Stimulated activated CD4-positive, alpha-beta T cell treated with anti-CD3 and anti-CD28 coated beads, Interleukin-12 subunit alpha, Interleukin-12 subunit beta, amount 100 ng/mL, for 4 hours (primary cell): ENCODE data around the gene ADAMTS7.
"Not testable (repeated sequence)": the region's sequence is repeated elsewhere in the genome, so short reads cannot be mapped to it uniquely, and the experiment has no call there.

Experiments
- DNase-seq: peaks from one replicate; pipeline ENCODE4 v3.0.0-alpha.2; 2020

The ADAMTS7 gene

DNA sequence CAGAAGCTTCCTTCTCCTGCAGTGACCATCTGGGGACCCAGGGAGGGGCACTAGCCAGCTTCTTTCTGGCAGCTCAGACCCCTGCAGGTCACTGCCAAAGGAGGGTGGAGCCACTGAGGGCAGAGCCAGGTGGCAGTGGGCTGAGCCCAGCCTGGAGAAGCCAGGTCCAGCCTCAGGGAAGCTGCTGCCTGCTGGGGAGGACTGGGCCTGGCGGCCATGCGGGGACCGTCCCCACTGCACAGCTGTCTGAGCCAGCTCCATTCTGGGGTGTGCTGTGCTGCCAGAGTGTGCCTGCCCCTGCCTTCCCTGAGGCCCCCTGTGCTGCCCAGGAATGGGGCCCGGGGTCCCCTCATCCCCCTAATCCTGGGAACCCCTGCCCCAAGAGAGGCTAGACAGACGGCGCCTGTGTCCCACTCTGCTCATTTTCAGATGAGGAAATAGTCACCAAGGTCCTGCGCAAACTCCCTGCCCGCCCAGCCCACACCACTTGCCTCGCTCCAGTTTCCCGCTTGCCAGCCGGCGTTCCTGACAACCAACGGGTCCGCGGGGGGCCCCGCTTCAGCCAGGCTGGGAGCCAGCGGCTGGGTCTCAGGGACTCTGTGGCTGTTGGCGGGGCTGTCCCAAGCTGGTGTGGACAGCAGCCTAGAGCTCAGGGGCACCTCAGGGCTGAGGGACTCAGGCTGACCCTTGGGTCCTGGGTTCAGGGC lies 46.0 kb downstream of the ADAMTS7 start:
- not testable (repeated sequence) for DNase-seq

DNA sequence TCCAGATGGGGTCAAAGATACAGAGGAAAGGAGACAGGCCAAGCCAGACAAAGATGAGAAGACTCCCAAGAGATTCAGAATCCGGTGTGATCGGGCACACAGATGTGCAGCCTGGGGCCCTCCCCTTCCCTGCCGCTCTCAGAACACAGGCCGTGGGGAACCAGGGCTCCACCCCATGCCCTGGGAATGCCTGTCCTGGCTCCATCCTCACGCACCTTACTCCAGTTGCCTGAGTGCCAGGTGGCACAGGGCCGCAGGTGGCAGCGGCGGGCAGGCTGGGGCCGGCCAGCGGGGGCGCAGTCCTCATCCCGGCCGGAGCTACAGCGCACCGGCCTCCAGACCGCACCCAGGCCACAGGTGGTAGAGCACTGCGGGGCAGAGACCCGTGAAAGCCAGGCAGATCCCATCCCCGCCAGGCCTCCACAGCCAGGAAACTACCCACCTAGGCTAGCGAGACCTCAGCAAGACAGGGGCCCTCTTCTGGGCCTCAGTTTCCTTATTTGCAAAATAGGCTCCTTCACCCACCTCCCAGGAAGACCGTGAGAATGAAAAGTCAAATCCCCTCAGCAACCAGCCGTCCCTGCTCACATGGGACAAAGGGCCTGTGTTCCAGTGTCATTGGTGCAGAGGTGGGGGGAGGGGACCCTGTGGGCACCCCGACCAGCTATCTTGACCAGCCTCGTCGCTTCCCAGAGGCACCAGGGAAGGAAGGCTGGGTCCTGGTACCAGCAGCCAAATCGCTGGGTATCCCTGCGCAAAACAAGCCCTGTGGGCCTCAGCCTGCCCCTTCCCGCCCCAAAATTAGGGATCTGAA lies 46.7 kb downstream of the ADAMTS7 start:
- not testable (repeated sequence) for DNase-seq

- DNase-seq: no peak
Observed at GRCh38 chr15:78763796-78764241, 47.4 kb downstream of the ADAMTS7 start.

DNA sequence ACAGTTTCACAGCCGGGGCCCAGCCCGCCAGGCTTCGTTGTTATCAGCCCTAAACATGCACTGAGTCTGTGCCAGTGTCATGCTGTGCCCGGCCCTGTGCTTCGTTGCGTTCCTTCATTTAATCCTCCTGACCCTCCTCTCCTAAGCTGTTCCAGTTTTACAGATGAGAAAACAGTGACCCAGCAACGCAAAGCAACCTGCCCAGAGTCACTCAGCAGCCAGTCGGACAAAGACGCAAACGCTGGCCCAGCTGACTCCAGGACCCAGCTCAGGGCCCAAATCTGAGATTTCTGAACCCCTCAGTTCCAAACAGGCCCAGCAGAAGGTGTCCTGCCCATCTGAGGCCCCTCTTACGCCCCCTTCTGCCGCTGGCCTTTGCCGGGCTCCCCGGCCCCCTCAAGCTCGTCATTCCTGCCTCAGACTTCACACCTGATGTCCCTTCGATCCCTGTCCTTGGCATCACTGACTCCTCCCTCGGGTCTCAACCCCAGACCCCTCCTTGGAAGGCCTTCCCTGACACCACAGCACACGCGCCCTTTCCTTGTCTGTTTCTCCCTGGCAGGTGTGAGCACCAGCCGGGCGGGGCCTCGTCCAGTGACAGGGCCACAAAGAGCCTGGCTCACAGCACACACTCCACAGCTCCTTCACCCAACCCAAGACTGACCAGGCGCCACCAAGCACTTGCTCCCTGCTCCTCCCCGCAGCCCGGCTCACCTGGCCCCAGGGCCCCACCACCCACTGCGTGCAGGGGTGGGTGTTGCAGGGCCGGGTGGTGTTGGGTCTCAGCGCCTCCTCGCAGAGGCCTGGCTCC lies 48.1 kb downstream of the ADAMTS7 start:
- no peak for DNase-seq

DNA sequence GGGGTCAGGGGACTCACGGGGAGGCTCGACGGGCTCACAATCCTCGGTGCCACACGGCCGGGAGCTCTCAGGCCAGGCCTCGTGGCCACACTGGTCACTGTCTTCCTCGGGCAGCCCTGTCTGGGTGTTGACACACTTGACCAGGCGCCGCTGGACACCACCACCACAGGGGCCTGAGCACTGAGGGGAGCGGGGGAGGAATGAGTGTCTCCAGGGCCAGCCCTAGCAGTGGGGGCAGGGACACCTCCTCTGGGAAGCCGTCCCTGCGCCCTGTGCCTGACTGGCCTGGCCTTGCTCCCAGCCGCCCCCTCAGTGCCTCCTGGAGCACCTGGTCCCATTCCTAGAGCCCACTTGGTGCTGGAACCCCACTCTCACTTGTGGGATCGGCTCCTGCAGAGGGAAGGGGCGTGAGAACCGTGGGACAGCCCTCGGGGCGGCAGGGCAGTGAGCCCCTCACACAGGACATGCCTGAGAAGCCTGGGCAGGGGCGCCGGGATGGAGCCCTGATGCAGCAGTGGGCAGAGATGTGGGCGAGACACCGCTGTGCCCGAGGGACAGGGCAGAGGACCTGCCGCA lies 48.8 kb downstream of the ADAMTS7 start:
- not testable (repeated sequence) for DNase-seq

- no peak for DNase-seq
Observed at GRCh38 chr15:78761891-78762385, 49.3 kb downstream of the ADAMTS7 start.

- peak; percentile 60 for DNase-seq
Observed at GRCh38 chr15:78761475-78761874, 49.8 kb downstream of the ADAMTS7 start.

DNA sequence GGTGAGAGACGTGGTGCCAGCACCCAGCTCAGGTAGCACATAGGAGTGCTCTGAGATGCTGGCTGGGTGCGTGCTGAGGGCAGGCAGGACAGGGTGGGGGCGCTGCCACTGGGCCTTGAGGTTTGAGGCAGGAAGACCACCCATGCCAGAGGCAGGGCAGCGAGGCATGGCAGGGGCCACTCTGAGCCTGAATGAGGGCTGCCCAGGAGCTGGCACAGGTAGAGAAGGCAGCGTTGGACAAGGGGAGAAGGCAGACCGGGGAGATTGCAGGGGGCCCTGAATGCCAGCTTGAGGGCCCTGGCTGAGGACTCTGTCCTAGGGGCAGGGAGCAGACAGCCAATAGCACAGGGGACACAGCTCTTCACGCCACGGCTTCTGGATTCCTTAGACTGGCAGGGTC lies 50.2 kb downstream of the ADAMTS7 start:
- DNase-seq: no peak

DNA sequence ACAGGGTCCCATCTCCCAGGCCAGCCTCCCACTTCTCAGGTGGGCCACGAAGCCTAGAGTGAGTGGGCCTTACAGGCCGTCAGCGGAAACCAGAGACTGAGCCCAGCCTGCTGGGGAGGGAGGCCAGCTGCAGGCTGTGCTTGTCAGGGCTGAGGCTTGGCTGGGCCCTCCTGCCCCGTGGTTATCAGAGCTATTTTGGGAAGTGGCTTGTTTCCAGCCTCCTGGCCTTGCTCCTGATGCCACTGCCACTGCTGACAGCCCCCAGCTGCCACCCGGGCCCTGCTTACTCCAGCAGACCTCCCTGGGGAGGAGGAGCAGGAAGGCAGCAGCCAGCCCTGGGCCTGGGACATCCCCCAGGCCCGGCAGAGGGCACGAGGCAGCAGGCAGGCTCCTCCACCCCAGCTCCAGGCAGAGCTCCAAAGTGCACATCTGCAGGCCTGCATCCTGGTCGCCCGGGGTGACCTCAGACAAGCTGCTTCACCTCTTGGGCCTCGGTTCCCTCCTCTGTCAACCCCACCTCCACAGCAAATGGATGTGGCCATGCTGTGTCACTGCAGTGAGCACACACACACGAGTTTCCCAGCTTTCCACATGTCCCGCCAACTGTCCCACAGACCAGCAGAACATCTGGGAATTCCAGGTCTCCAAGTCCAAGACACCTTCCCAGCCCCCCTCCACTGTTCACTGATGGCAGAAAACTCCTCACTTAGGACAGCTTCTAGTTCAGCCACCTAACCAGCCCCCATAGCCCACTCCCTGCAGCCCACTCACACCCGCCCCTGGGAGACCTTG lies 51.0 kb downstream of the ADAMTS7 start:
- DNase-seq: not testable (repeated sequence)

DNA sequence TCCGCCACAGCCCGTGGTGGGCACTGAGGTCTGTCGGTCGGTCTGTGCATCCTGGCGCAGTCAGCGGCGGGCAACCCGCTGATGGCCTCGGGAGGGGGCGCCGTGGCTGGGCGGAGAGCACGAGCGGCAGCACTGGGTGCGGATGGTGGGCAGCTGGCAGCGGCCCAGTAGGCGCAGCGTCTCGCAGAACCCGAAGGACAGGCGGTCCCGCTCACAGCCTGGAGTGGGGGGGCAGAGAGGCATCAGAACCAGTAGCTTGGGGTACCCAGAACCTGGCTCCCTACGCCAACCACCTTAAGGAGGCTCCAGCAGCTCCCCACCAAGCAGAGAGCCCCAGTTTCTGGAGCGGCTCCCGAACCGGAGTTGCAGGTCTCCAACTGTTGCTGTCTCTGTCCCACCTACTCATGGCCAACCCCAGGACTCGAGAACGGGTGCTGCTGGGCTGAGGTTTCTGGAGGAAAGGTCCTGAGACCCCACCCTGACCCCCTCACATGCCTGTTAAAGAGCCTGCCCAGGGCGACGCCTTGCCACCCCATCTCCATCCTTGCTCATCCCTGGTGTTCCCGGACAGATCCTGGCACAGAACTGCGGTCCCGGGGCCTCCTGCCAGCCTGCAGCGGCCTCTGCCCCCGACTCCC lies 51.8 kb downstream of the ADAMTS7 start:
- DNase-seq: not testable (repeated sequence)

DNA sequence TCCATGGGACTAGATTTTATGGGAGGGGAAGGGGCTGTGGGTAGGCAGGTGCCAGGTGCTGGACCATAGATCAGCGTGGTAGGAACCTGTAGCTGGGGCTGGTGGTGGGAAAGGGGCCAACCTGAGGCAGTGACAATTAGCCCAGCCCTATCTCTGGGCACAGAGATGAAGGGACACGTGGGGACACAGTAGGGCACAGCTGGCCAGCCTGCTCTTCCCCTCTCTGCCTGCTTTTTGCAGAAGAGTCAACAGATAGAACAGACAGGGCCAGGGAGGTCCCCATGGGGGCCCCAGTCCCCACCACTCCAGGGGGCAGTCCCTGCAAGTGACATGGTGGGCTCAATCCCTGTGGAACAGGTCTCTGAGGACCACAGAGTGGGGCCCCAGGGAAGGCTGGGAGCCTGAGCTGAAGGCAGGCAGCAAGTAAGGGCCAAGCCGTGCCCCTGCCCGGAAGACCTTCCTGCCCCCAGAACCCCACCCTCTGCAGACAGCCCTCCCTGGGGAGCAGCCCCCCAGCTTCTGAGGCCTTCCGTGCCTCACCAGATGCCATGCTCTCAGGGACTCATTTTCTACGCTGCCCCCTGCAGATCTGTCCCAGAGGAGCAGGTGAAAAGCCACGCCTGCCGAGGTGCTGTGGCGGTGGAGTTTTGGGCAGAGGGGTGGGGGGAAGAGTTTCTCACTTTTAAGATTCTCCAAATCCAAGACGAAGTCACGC lies 52.6 kb downstream of the ADAMTS7 start:
- not testable (repeated sequence) for DNase-seq

- not testable (repeated sequence) for DNase-seq
Observed at GRCh38 chr15:78758084-78758483, 53.2 kb downstream of the ADAMTS7 start.

- no peak for DNase-seq
Observed at GRCh38 chr15:78757636-78757905, 53.7 kb downstream of the ADAMTS7 start.

- peak; percentile 21 for DNase-seq
Observed at GRCh38 chr15:78756781-78757635, 54.3 kb downstream of the ADAMTS7 start.

GRCh38 chr15:78755900-78756591 lies 55.2 kb downstream of the ADAMTS7 start:
- DNase-seq: not testable (repeated sequence)

GRCh38 chr15:78754637-78755280 lies 56.5 kb downstream of the ADAMTS7 start:
- DNase-seq: not testable (repeated sequence)

GRCh38 chr15:78753751-78754535 lies 57.3 kb downstream of the ADAMTS7 start:
- not testable (repeated sequence) for DNase-seq

DNA sequence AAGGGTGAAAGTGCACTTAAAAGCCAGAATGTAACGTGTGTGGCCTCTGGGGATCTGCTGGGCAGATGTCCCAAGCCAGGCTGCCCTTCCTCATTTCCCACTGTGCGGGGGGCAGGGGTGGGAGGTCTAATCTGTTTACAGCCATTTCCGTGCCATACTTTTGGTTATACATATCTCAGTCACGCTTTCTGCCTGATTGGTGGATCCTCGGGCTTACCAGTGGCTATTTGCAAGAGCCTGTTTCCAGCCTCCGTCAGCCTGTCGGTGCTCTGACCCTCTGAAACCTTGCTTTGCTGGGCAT lies 58.0 kb downstream of the ADAMTS7 start:
- DNase-seq: not testable (repeated sequence)
